PC-3 (cell line): ENCODE data around the gene GABRB3. TPM values are rescaled to one million over a fixed set of nuclear protein-coding genes. Genes with fewer than 3 reads are reported as not detected.
"Not testable (repeated sequence)": the region's sequence is repeated elsewhere in the genome, so short reads cannot be mapped to it uniquely, and the experiment has no call there.

Source experiments
- ATAC-seq: fragments of 200-7000 bp; cut with Tn5 transposase; 2 replicates; pipeline ENCODE4 v1.9.1; 2020; ENCODE audit warnings: mild to moderate bottlenecking, moderate library complexity
- BruUV-seq: library from RNA; stranded (reverse); fragments of 400-500 nt; replicated peaks from 2 replicates; lab custom pipeline; 2021; lab: Mats Ljungman, UMichigan
- CTCF ChIA-PET: fragments of 300-600 bp; sonication (Branson Sonifier 250); formaldehyde crosslinking; loops from one replicate; lab custom pipeline; 2022; ENCODE audit warnings: antibody characterized with exemption; lab: Charles Lee
- POLR2A ChIA-PET: fragments of 300-600 bp; sonication (Branson Sonifier 250); formaldehyde crosslinking; loops from one replicate; lab custom pipeline; 2022; ENCODE audit warnings: antibody characterized with exemption; ENCODE audit not compliant: unreplicated experiment; lab: Charles Lee
- DNase-seq: peaks from one replicate; pipeline ENCODE4 v3.0.0-alpha.2; 2015
- H2AFZ ChIP-seq: fragments of 300-600 bp; sonication (generic); 2 replicates; pipeline ENCODE4 v1.6.0; 2016; ENCODE audit warnings: antibody characterized with exemption, low read length
- H3F3A ChIP-seq: fragments of 300-600 bp; sonication (generic); one replicate; pipeline ENCODE4 v1.6.0; 2017; ENCODE audit warnings: antibody characterized with exemption, low read length, control low read depth, mild to moderate bottlenecking; ENCODE audit not compliant: unreplicated experiment
- H3K27ac ChIP-seq: fragments of 300-600 bp; sonication (generic); 2 replicates; pipeline ENCODE4 v1.5.1; 2016; ENCODE audit warnings: mild to moderate bottlenecking, low read length
- H3K27me3 ChIP-seq: fragments of 300-600 bp; sonication (generic); 2 replicates; pipeline ENCODE4 v1.6.1; 2016; ENCODE audit warnings: low read length, mixed read lengths
- H3K36me3 ChIP-seq: fragments of 300-600 bp; sonication (generic); 2 replicates; pipeline ENCODE4 v1.6.1; 2016; ENCODE audit warnings: low read depth, mixed run types, low read length, mixed read lengths
- H3K4me1 ChIP-seq: fragments of 300-600 bp; sonication (generic); 2 replicates; pipeline ENCODE4 v1.5.1; 2016; ENCODE audit warnings: low read length; ENCODE audit not compliant: insufficient read depth
- H3K4me2 ChIP-seq: fragments of 300-600 bp; sonication (generic); 2 replicates; pipeline ENCODE4 v1.6.0; 2016; ENCODE audit warnings: low read length
- H3K4me3 ChIP-seq: fragments of 300-600 bp; sonication (generic); 2 replicates; pipeline ENCODE4 v1.5.1; 2016; ENCODE audit warnings: mild to moderate bottlenecking, low read length, mixed read lengths
- H3K79me2 ChIP-seq: fragments of 300-600 bp; sonication (generic); 2 replicates; pipeline ENCODE4 v1.6.1; 2017; ENCODE audit warnings: low read length, mixed read lengths
- H3K9ac ChIP-seq: fragments of 300-600 bp; sonication (generic); 2 replicates; pipeline ENCODE4 v1.6.0; 2016; ENCODE audit warnings: mild to moderate bottlenecking, low read length
- H3K9me2 ChIP-seq: fragments of 300-600 bp; sonication (generic); replicated peaks from 2 replicates; pipeline ENCODE4 v1.6.1; 2016; ENCODE audit warnings: mixed run types, low read length, mixed read lengths
- H3K9me3 ChIP-seq: fragments of 300-600 bp; sonication (generic); 2 replicates; pipeline ENCODE4 v1.6.1; 2016; ENCODE audit warnings: low read length, mixed read lengths
- H4K20me1 ChIP-seq: fragments of 300-600 bp; sonication (generic); 2 replicates; pipeline ENCODE4 v1.6.1; 2016; ENCODE audit warnings: low read length, mixed read lengths
- EZH2 ChIP-seq: fragments of 300-600 bp; sonication (generic); IDR thresholded peaks from one replicate; pipeline ENCODE4 v1.6.1; 2017; ENCODE audit warnings: antibody characterized with exemption, mild to moderate bottlenecking, low read length; ENCODE audit not compliant: unreplicated experiment
- EZH2phosphoT487 ChIP-seq: fragments of 300-600 bp; sonication (generic); IDR thresholded peaks from 2 replicates; pipeline ENCODE4 v1.6.1; 2018; ENCODE audit warnings: mild to moderate bottlenecking, antibody characterized with exemption, low read length, borderline replicate concordance
- intact Hi-C: fragments of 100-400 bp; cut with micrococcal nuclease; formaldehyde crosslinking; loops from 2 replicates; pipeline ENCODE4 v1.9.0; 2023
- total RNA-seq: library from RNA; depleted of rRNA; stranded (reverse); fragments of >200 nt; gene quantifications from 2 replicates; pipeline ENCODE4 v1.2.3, GENCODE V29; 2014
- TF ChIP-seq, protein P1 (sequence below): fragments of 300-600 bp; sonication (generic); conservative IDR thresholded peaks from 2 replicates; pipeline ENCODE4 v1.5.1; 2017; ENCODE audit warnings: antibody characterized with exemption, low read depth, mild to moderate bottlenecking, low read length

GABRB3 gene
- total RNA-seq, 1 experiment from 2014 or later = 6.1 TPM

DNA sequence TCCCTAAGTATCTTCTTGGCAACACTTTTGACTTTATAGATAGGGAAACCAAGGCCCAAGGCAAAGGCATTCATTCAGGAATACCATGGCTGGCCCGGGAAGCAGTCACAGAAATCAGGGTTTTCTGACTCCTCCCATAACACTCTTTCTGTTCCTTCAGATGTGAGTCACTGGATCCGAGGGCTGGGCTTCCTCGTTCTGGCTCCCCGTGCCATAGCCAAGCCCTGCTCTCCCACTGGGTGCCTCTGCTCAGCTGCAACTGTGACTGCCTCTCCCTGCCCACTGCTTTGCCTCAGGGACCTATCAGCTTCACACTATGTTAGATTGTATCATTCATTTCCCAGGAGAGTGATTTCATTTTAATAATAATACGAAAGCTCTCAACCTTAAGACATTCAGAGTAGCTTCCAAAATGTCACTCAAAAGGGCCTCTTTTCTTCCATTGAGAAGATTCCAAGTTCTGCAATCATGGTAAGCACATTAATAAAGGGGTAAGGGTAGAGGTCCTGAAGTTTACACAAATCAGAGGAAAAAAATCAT is 50.2 kb downstream of the GABRB3 start:
- H3F3A ChIP-seq = no peaks in the 10 kb centered on the region
- no peak overlapping the region for H3K4me2 ChIP-seq
- no peaks in the 10 kb centered on the region for H3K9me3 ChIP-seq
- H2AFZ ChIP-seq = no peak overlapping the region
- DNase-seq = no peak
- intact Hi-C loops = no loop called here
- BruUV-seq = no TSS peak
- no peak for ATAC-seq
- no peaks in the 10 kb centered on the region for H3K27me3 ChIP-seq
- H3K27ac ChIP-seq = no peak overlapping the region
- ChIA-PET POLR2A (no interaction called here), CTCF (no interaction called here)
- H4K20me1 ChIP-seq = no peaks in the 10 kb centered on the region
- no peak overlapping the region for H3K4me3 ChIP-seq
- H3K36me3 ChIP-seq = no peaks in the 10 kb centered on the region
- H3K9me2 ChIP-seq = no peaks in the 10 kb centered on the region
- no peaks in the 10 kb centered on the region for H3K4me1 ChIP-seq
- H3K79me2 ChIP-seq = no peaks in the 10 kb centered on the region
- no peak for TF ChIP-seq EZH2phosphoT487
- TF ChIP-seq EZH2 = no peak
- TF ChIP-seq, protein P1, sequence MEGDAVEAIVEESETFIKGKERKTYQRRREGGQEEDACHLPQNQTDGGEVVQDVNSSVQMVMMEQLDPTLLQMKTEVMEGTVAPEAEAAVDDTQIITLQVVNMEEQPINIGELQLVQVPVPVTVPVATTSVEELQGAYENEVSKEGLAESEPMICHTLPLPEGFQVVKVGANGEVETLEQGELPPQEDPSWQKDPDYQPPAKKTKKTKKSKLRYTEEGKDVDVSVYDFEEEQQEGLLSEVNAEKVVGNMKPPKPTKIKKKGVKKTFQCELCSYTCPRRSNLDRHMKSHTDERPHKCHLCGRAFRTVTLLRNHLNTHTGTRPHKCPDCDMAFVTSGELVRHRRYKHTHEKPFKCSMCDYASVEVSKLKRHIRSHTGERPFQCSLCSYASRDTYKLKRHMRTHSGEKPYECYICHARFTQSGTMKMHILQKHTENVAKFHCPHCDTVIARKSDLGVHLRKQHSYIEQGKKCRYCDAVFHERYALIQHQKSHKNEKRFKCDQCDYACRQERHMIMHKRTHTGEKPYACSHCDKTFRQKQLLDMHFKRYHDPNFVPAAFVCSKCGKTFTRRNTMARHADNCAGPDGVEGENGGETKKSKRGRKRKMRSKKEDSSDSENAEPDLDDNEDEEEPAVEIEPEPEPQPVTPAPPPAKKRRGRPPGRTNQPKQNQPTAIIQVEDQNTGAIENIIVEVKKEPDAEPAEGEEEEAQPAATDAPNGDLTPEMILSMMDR = no peak
- H3K9ac ChIP-seq = no peak overlapping the region

DNA sequence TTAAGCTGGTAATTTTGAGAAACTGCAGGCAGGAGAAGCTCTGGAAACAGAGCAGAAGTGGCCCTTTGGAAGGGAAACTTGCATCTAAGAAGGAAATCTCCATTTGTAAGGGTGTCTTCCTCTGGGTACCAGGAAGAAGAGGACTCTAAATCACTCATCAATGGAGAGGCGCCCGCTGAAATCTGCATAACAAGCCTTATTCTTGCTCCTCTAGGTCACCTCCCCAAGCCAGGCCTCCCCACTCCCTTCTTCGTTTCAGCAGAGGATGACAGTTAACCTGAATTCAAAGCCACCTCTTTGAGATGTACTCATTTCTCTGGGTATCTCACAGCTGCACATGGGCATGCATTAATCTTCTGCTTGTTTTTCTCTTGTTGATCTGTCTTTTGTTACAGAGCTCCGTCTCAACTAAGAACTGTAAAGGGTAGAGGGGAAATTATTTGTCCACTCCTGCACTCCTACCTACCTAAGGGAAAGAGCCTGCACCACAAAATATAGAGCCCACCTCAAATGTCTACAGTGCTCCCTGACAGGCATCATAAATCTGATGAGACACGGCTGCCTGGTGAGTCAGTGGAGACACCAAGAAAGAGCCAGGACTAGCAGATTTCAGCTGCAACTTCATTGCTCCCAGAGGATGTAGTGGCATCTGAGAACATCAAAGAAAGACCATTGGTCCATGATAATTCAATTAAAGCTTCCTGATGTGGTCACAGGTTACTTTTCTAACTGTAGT is 51.5 kb downstream of the GABRB3 start:
- CTCF ChIA-PET = no interaction called here

DNA sequence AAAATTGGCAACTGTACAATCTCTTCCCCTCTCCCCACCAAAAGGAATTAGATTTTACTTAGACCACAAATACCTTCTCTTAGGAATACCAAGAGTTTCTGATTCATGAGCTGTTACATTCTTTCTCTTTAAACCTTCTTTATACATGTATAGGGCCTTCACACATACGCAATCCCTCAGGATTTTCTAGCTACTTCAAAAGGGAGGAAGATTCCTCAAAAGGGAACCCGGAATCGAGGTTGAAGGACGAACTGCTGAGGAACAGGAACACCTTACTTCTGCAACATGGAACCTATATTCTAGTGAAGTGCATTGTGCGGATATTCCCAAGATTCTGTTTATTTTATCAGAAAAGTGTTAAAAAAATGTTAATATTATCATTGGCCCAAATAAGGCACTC is 52.3 kb downstream of the GABRB3 start:
- Histone ChIP-seq H3K27ac (no peak overlapping the region), H3K4me1 (no peaks in the 10 kb centered on the region), H3K9ac (no peak overlapping the region), H3K9me3 (no peaks in the 10 kb centered on the region), H2AFZ (no peak overlapping the region), H3K4me3 (no peak overlapping the region), H3K4me2 (no peak overlapping the region), H3K9me2 (no peaks in the 10 kb centered on the region), H4K20me1 (no peaks in the 10 kb centered on the region), H3K27me3 (no peaks in the 10 kb centered on the region), H3F3A (no peaks in the 10 kb centered on the region), H3K79me2 (no peaks in the 10 kb centered on the region), H3K36me3 (no peaks in the 10 kb centered on the region)
- BruUV-seq = no TSS peak
- no peak for ATAC-seq
- ChIA-PET POLR2A (no interaction called here), CTCF (no interaction called here)
- TF ChIP-seq EZH2 (no peak), EZH2phosphoT487 (no peak)
- TF ChIP-seq, protein P1 = no peak
- no peak for DNase-seq
- intact Hi-C loops = no loop called here

More for the DNA sequence above, 51.5 kb downstream of the GABRB3 start:
- no TSS peak for BruUV-seq
- intact Hi-C loops = no loop called here
- Histone ChIP-seq H3K4me3 (no peak overlapping the region), H3K9me2 (no peaks in the 10 kb centered on the region), H3K4me2 (no peak overlapping the region), H3K4me1 (no peaks in the 10 kb centered on the region), H3K27ac (no peak overlapping the region), H3K9ac (no peak overlapping the region), H3F3A (no peaks in the 10 kb centered on the region), H4K20me1 (no peaks in the 10 kb centered on the region), H3K9me3 (no peaks in the 10 kb centered on the region), H3K27me3 (no peaks in the 10 kb centered on the region), H2AFZ (no peak overlapping the region), H3K36me3 (no peaks in the 10 kb centered on the region), H3K79me2 (no peaks in the 10 kb centered on the region)
- DNase-seq (no peak), ATAC-seq (no peak)
- POLR2A ChIA-PET = no interaction called here
- TF ChIP-seq, protein P1 = no peak

DNA sequence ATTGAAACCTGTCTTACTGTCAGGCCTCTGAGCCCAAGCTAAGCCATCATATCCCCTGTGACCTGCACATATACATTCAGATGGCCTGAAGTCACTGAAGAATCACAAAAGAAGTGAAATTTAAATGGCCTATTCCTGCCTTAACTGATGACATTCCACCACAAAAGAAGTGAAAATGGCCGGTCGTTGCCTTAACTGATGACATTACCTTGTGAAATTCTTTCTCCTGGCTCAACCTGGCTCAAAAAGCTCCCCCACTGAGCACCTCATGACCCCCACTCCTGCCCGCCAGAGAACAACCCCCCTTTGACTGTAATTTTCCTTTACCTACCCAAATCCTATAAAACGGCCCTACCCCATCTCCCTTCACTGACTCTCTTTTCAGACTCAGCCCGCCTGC is 53.0 kb downstream of the GABRB3 start:
- BruUV-seq = not testable (repeated sequence)

More for the DNA sequence above, 53.0 kb downstream of the GABRB3 start:
- H2AFZ ChIP-seq, H3K27ac ChIP-seq, ATAC-seq, H3F3A ChIP-seq, H3K27me3 ChIP-seq, POLR2A ChIA-PET, H3K4me3 ChIP-seq, H3K4me1 ChIP-seq, H3K9ac ChIP-seq, H3K4me2 ChIP-seq, H3K79me2 ChIP-seq, CTCF ChIA-PET, H3K9me2 ChIP-seq, DNase-seq, H3K36me3 ChIP-seq, H3K9me3 ChIP-seq, intact Hi-C loops, H4K20me1 ChIP-seq: not testable (repeated sequence)
